Stimulated activated CD8-positive, alpha-beta memory T cell treated with anti-CD3 and anti-CD28 coated beads, Interleukin-4, amount 100 ng/mL, for 4 hours (primary cell): Measurements from ENCODE around the gene SERPINA1.

Source experiments
- DNase-seq, 2 donors: peaks; one replicate each; pipeline ENCODE4 v3.0.0-alpha.2; 2020; ENCODE audit warnings: low read depth in 2 of 2, low spot score in 1 of 2

The SERPINA1 gene

GRCh38 chr14:94398182-94398479, 9.7 kb upstream of the SERPINA1 start:
- no peak for DNase-seq

- DNase-seq = no peak
These were observed 9.1 kb upstream of the SERPINA1 start for GRCh38 chr14:94397289-94398181.

GRCh38 chr14:94396628-94397225, 8.3 kb upstream of the SERPINA1 start:
- no peak for DNase-seq

GRCh38 chr14:94395888-94396574, 7.6 kb upstream of the SERPINA1 start:
- DNase-seq = no peak

- DNase-seq = no peak
These were observed 7.0 kb upstream of the SERPINA1 start for GRCh38 chr14:94395282-94395887.

- no peak for DNase-seq
These were observed 6.3 kb upstream of the SERPINA1 start for GRCh38 chr14:94394581-94395207.

- DNase-seq = no peak
These were observed 5.7 kb upstream of the SERPINA1 start for GRCh38 chr14:94394025-94394493.

- DNase-seq = no peak
These were observed 5.1 kb upstream of the SERPINA1 start for GRCh38 chr14:94393474-94393873.

GRCh38 chr14:94392510-94392935, 4.1 kb upstream of the SERPINA1 start:
- DNase-seq = no peak

- no peak for DNase-seq
These were observed 3.0 kb upstream of the SERPINA1 start for GRCh38 chr14:94391281-94391975.

GRCh38 chr14:94390372-94391086, 2.1 kb upstream of the SERPINA1 start:
- no peak for DNase-seq

- no peak for DNase-seq
These were observed 1.4 kb upstream of the SERPINA1 start for GRCh38 chr14:94389731-94390371.

GRCh38 chr14:94389104-94389469, 685 bp upstream of the SERPINA1 start:
- DNase-seq = no peak

GRCh38 chr14:94388027-94388383, 397 bp downstream of the SERPINA1 start:
- no peak for DNase-seq

GRCh38 chr14:94387051-94388026, 1.1 kb downstream of the SERPINA1 start:
- no peak for DNase-seq

- DNase-seq = no peak
These were observed 2.0 kb downstream of the SERPINA1 start for GRCh38 chr14:94386085-94387031.

- DNase-seq = no peak
These were observed 2.8 kb downstream of the SERPINA1 start for GRCh38 chr14:94385553-94386057.
